ENCODE measurements around the gene SYAP1.
"Not testable (repeated sequence)": the region's sequence is repeated elsewhere in the genome, so short reads cannot be mapped to it uniquely, and the experiment has no call there.

SYAP1 gene

GRCh38 chrX:16726347-16726988 is 7.1 kb downstream of the SYAP1 start:
- DNase-seq: not testable (repeated sequence)

- DNase-seq: no peak
These were observed 8.2 kb downstream of the SYAP1 start for GRCh38 chrX:16727637-16728036.

- no peak for DNase-seq
These were observed 11.0 kb downstream of the SYAP1 start for GRCh38 chrX:16730450-16730849.

- DNase-seq: no peak
These were observed 13.6 kb downstream of the SYAP1 start for GRCh38 chrX:16733013-16733412.

GRCh38 chrX:16737024-16737423 is 17.6 kb downstream of the SYAP1 start:
- no peak for DNase-seq

- peak; percentile 49 for DNase-seq
These were observed 20.2 kb downstream of the SYAP1 start for GRCh38 chrX:16739574-16739973.

GRCh38 chrX:16743604-16744325 is 24.4 kb downstream of the SYAP1 start:
- no peak for DNase-seq

GRCh38 chrX:16745102-16745501 is 25.7 kb downstream of the SYAP1 start:
- DNase-seq: no peak

GRCh38 chrX:16745659-16746058 is 26.2 kb downstream of the SYAP1 start:
- DNase-seq: no peak

- no peak for DNase-seq
These were observed 29.0 kb downstream of the SYAP1 start for GRCh38 chrX:16748425-16748824.

GRCh38 chrX:16750136-16750535 is 30.7 kb downstream of the SYAP1 start:
- no peak for DNase-seq

- no peak for DNase-seq
These were observed 34.6 kb downstream of the SYAP1 start for GRCh38 chrX:16754019-16754418.

- no peak for DNase-seq
These were observed 37.3 kb downstream of the SYAP1 start for GRCh38 chrX:16756724-16757123.

GRCh38 chrX:16761500-16761899 is 42.1 kb downstream of the SYAP1 start:
- DNase-seq: not testable (repeated sequence)

GRCh38 chrX:16762579-16762978 is 43.2 kb downstream of the SYAP1 start:
- no peak for DNase-seq

GRCh38 chrX:16765594-16765993 is 46.2 kb downstream of the SYAP1 start:
- no peak for DNase-seq

GRCh38 chrX:16770970-16771482 is 51.6 kb downstream of the SYAP1 start:
- no peak for DNase-seq

- DNase-seq: no peak
These were observed 52.3 kb downstream of the SYAP1 start for GRCh38 chrX:16771483-16772398.

GRCh38 chrX:16772460-16772859 is 53.0 kb downstream of the SYAP1 start:
- no peak for DNase-seq

GRCh38 chrX:16774746-16775145 is 55.3 kb downstream of the SYAP1 start:
- DNase-seq: no peak

- DNase-seq: no peak
These were observed 59.1 kb downstream of the SYAP1 start for GRCh38 chrX:16778545-16778944.

- no peak for DNase-seq
These were observed 59.6 kb downstream of the SYAP1 start for GRCh38 chrX:16778993-16779392.

- DNase-seq: not testable (repeated sequence)
These were observed 60.4 kb downstream of the SYAP1 start for GRCh38 chrX:16779815-16780214.
